Measurements from ENCODE around the gene EFCAB6. TPM values are rescaled to one million over a fixed set of nuclear protein-coding genes. Genes with fewer than 3 reads are reported as not detected.

Gene EFCAB6
- total and polyA plus RNA-seq, 4 donors, result 1.7 to 15.4 (median 7.6) TPM

GRCh38 chr22:43516996-43517635 lies 295.0 kb downstream of the EFCAB6 start:
- DNase-seq, result no peak
- Histone ChIP-seq H3K9me3 (ENCODE audit: control insufficient read depth in 4 of 4, insufficient read depth in 3 of 4, low read length in 3 of 4) (peaks cover 0 to 5% (median 0%) of the 10 kb centered on the region in 4 donors), H3K27ac (ENCODE audit: low read depth in 1 of 2, low read length in 1 of 2) (no peak overlapping the region), H3K9ac (ENCODE audit: insufficient read depth in 1 of 2, low read length in 2 of 2) (no peak overlapping the region), H3K4me3 (no peak overlapping the region), H3K4me1 (ENCODE audit: control insufficient read depth in 5 of 5, insufficient read depth in 5 of 5, low read length in 5 of 5) (no peaks in the 10 kb centered on the region), H3K36me3 (ENCODE audit: control insufficient read depth in 4 of 4, insufficient read depth in 4 of 4, low read length in 4 of 4) (no peaks in the 10 kb centered on the region), H3K27me3 (ENCODE audit: control insufficient read depth in 3 of 3, insufficient read depth in 3 of 3, low read length in 2 of 3) (peaks cover 0 to 3% (median 2%) of the 10 kb centered on the region in 3 donors)
- no peak for ATAC-seq (ENCODE audit: insufficient read depth, low FRiP score)
- no peak for TF ChIP-seq CTCF (IDR thresholded peaks at IDR 0.05; ENCODE audit: control extremely low read depth, extremely low read depth)
- 84 to 93% methylated on average over 14 of the region's 14 CpGs for WGBS, 2 donors

- DNase-seq (no peak), ATAC-seq (ENCODE audit: insufficient read depth, low FRiP score) (no peak)
- Histone ChIP-seq H3K9ac (ENCODE audit: insufficient read depth in 1 of 2, low read length in 2 of 2) (no peak overlapping the region), H3K4me1 (ENCODE audit: control insufficient read depth in 5 of 5, insufficient read depth in 5 of 5, low read length in 5 of 5) (no peaks in the 10 kb centered on the region), H3K27ac (ENCODE audit: low read depth in 1 of 2, low read length in 1 of 2) (no peak overlapping the region), H3K27me3 (ENCODE audit: control insufficient read depth in 3 of 3, insufficient read depth in 3 of 3, low read length in 2 of 3) (peaks cover 0 to 3% (median 2%) of the 10 kb centered on the region in 3 donors), H3K36me3 (ENCODE audit: control insufficient read depth in 4 of 4, insufficient read depth in 4 of 4, low read length in 4 of 4) (no peaks in the 10 kb centered on the region), H3K4me3 (no peak overlapping the region), H3K9me3 (ENCODE audit: control insufficient read depth in 4 of 4, insufficient read depth in 3 of 4, low read length in 3 of 4) (peaks cover 0 to 5% (median 0%) of the 10 kb centered on the region in 4 donors)
- TF ChIP-seq CTCF (IDR thresholded peaks at IDR 0.05; ENCODE audit: control extremely low read depth, extremely low read depth), result no peak
- WGBS, 2 donors, result 67 to 81% methylated on average over 14 of the region's 14 CpGs
Measured at GRCh38 chr22:43516386-43516785, 295.7 kb downstream of the EFCAB6 start.

- TF ChIP-seq CTCF (IDR thresholded peaks at IDR 0.05; ENCODE audit: control extremely low read depth, extremely low read depth), result no peak
- Histone ChIP-seq H3K9ac (ENCODE audit: insufficient read depth in 1 of 2, low read length in 2 of 2) (no peak overlapping the region), H3K4me3 (no peak overlapping the region), H3K4me1 (ENCODE audit: control insufficient read depth in 5 of 5, insufficient read depth in 5 of 5, low read length in 5 of 5) (no peaks in the 10 kb centered on the region), H3K27me3 (ENCODE audit: control insufficient read depth in 3 of 3, insufficient read depth in 3 of 3, low read length in 2 of 3) (peaks cover 0 to 3% (median 2%) of the 10 kb centered on the region in 3 donors), H3K9me3 (ENCODE audit: control insufficient read depth in 4 of 4, insufficient read depth in 3 of 4, low read length in 3 of 4) (peaks cover 0 to 5% (median 0%) of the 10 kb centered on the region in 4 donors), H3K27ac (ENCODE audit: low read depth in 1 of 2, low read length in 1 of 2) (no peak overlapping the region), H3K36me3 (ENCODE audit: control insufficient read depth in 4 of 4, insufficient read depth in 4 of 4, low read length in 4 of 4) (no peaks in the 10 kb centered on the region)
- 54 to 64% methylated on average over 13 of the region's 13 CpGs for WGBS, 2 donors
- DNase-seq (no peak), ATAC-seq (ENCODE audit: insufficient read depth, low FRiP score) (no peak)
Measured at GRCh38 chr22:43515902-43516301, 296.2 kb downstream of the EFCAB6 start.
